T-helper 1 cell treated with Interleukin-12 subunit alpha and Interleukin-12 subunit beta and Interleukin-4 antibody, amounts not matched to agents 30 ng/mL and 1 ng/mL, for 36 hours (primary cell): ENCODE data around the gene SUGCT. TPM values are rescaled to one million over a fixed set of nuclear protein-coding genes. Genes with fewer than 3 reads are reported as not detected.
"Not testable (repeated sequence)": the region's sequence is repeated elsewhere in the genome, so short reads cannot be mapped to it uniquely, and the experiment has no call there.

Experiments
- intact Hi-C: fragments of 100-400 bp; cut with micrococcal nuclease; formaldehyde crosslinking; loops from one replicate; pipeline ENCODE4 v1.15.1; 2024
- total RNA-seq: library from RNA; stranded (reverse); gene quantifications from 2 replicates; pipeline ENCODE4 v1.2.3, GENCODE V29; 2022

Gene SUGCT
- total RNA-seq, 1 donor from 2014 or later: not detected

DNA sequence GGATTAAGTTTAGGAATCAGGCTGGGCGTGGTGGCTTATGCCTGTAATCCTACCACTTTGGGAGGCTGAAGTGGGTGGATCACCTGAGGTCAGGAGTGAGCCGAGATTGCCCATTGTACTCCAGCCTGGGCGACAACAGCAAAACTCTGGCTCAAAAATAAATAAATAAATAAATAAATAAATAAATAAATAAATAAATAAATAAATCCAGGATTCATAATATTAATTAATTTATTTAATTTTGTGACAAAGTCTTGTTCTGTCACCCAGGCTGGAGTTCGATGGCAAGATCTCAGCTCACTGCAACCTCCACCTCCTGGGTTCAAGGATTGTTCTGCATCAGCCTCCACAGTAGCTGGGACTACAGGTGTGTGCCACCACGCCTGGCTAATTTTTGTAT is 4.2 kb downstream of the SUGCT start:
- intact Hi-C loops: no loop called here

DNA sequence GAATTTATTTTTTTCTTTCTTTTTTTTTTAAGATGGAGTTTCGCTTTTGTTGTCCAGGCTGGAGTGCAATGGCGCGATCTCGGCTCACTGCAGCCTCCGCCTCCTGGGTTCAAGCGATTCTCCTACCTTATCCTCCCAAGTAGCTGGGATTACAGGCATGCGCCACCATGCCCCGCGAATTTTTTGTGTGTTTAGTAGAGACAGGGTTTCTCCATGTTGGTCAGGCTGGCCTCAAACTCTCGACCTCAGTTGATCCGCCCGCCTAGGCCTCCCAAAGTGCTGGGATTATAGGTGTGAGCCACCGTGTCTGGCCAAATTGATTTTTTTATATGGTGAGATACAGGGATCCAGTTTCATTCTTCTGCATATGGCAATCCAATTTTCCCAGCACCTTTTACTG is 5.1 kb downstream of the SUGCT start:
- intact Hi-C loops: not testable (repeated sequence)

- intact Hi-C loops: not testable (repeated sequence)
Measured at GRCh38 chr7:40141916-40142315, 7.1 kb downstream of the SUGCT start.

DNA sequence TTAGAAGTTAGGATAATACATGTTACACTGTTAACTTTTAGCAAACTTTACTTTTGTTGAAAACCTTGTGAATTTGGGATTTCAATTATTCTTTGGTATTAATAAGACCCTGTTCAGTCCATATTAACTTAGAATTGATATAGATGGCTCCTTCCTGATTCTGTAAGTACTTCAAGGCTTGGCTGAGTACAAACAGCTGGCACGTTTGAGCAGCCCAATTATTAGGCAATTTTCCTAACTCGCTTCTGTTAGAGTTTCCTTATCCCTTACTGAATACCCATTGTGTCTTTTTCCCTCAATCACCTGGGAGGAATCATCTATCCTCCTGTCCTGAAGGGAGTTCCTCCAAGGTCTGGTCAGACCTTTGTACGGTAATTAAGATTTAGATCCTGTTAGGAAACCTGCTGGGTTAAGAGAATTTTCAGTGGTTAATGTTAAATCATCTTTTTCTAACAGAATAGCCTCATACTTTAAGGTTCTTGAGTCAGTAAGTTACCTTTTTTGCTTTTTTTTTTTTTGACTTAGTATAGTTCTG is 10.9 kb downstream of the SUGCT start:
- intact Hi-C loops: not testable (repeated sequence)

DNA sequence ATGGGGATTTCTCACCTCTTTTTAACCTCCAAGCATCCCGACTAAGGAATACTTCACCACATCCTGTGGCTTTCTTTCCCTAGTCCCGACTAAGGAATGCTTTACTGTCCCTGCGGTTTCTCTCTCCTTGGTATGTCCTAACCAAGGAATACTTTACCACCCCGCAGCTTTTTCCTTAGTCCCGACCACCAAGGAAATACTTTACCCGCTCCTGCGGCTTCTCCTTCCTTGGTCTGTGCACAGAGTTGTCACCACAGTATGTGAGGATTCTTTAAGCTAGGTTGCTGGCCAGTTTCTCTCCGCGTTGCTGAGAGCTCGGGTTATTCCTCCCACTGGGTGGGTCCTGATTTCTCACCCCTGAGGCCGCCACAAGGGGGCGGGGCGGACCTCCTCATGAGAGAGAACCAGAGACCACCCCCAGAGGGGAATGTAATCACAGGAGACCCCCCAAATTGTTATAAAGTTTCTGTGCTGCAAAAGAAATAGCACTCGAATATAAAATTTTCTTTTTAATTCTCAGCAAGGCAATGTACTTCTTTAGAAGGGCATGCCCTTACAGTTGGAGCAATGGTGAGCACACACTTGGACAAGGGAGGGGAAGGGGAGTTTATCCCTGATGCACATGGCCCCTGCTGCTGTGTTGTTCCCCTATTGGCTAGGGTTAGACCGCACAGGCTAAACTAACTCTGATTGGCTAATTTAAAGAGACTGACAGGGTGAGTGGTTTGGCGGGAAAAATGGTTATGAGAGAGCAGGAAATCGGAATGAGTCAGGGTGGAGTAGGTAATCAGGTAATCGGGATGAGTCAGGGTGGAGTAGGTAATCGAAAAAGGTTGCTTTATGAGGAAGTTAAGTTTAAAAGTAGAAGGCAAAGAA is 12.8 kb downstream of the SUGCT start:
- intact Hi-C loops: no loop called here

- intact Hi-C loops: not testable (repeated sequence)
Measured at GRCh38 chr7:40148247-40148580, 13.4 kb downstream of the SUGCT start.

DNA sequence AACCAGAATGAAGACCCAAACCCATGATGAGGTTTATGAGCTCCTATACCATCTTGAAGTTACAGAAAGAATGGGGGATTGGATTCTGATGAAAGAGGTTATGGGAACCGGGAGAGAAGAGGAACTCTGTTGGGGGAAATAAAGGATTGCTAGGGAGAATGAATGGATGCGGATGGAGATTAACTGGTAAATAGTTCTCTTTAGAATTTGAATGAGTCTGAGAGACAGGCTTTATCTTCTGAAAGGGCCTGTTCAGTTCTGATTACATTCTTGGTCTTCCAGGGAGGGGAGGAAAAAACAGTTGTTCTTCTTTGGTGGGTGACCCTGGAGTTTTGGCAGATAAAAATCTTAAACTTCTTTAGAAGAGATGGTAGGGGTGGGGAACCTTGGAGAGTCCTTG is 13.9 kb downstream of the SUGCT start:
- intact Hi-C loops: no loop called here

GRCh38 chr7:40151504-40151903 is 16.7 kb downstream of the SUGCT start:
- intact Hi-C loops: no loop called here

- intact Hi-C loops: no loop called here
Measured at GRCh38 chr7:40156988-40157387, 22.2 kb downstream of the SUGCT start.

GRCh38 chr7:40162516-40162915 is 27.7 kb downstream of the SUGCT start:
- intact Hi-C loops: no loop called here

GRCh38 chr7:40165216-40165615 is 30.4 kb downstream of the SUGCT start:
- intact Hi-C loops: no loop called here

DNA sequence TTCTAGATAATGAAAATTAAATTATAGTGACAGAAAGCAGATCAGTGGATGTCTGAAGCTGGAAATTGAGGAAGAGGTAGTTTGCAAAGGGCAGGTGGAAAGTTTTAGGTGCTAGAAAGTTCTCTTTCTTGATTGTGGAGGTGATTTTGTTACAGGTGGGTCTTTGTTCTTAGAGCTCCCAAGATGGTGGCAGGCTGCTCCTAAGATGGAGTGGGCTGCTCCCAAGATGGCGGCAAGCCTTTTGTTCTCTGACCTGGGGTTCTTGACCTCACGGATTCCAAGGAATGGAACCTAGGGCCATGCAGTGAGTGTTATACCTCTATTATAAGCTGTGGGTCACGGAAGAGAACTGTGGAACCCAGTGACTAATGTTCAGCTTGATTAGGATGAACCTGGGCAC is 32.5 kb downstream of the SUGCT start:
- intact Hi-C loops: no loop called here

- intact Hi-C loops: not testable (repeated sequence)
Measured at GRCh38 chr7:40168266-40168665, 33.5 kb downstream of the SUGCT start.

DNA sequence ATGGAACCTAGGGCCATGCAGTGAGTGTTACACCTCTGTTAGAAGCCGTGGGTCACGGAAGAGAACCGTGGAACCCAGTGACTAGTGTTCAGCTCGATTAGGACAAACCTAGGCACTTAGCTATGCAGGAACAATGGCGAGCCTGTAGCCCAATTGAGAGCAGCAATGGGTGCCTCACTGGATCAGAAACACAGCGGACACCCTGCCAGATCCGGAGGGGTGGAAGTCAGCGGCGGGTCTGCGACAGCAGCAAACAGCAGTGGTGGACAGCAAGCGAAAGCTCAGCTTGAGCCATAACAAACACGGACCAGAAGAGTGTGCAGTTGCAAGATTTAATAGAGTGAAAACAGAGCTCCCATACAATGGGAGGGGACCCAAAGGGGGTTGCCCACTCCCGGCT is 38.3 kb downstream of the SUGCT start:
- intact Hi-C loops: not testable (repeated sequence)

DNA sequence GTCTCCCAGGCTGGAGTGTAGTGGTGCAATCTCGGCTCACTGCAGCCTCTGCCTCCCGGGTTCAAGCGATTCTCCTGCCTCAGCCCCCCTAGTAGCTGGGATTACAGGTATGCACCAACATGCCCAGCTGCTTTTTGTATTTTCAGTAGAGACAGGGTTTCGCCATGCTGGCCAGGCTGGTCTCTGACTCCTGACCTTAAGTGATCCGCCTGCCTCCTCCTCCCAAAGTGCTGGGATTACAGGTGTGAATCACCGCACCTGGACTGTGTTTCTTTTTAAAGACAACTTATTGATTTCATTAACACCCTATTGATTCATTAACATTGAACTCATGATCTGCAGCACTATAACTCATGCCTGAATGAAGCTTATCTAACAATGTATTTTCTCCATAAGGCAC is 40.5 kb downstream of the SUGCT start:
- intact Hi-C loops: not testable (repeated sequence)

- intact Hi-C loops: no loop called here
Measured at GRCh38 chr7:40175725-40176510, 41.1 kb downstream of the SUGCT start.

DNA sequence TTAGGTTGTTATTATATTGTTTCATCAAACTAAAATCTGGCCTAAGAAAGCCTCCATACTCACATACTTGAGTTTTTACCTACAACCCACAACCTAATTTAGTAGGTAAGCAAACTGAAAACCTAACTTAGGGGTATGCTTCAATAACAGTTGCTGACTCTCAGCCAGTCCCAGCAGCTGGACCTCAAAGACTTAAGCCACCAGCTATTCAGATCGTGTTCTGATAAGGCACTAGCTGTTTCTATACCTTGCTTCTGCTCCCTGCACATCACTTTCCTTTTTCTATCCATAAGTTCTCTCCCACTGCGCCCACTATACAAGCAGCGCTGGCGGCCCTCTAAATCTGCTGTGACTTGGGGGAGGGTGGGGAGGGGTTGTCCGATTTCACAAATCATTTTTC is 42.3 kb downstream of the SUGCT start:
- intact Hi-C loops: no loop called here

GRCh38 chr7:40182452-40182851 is 47.6 kb downstream of the SUGCT start:
- intact Hi-C loops: no loop called here

DNA sequence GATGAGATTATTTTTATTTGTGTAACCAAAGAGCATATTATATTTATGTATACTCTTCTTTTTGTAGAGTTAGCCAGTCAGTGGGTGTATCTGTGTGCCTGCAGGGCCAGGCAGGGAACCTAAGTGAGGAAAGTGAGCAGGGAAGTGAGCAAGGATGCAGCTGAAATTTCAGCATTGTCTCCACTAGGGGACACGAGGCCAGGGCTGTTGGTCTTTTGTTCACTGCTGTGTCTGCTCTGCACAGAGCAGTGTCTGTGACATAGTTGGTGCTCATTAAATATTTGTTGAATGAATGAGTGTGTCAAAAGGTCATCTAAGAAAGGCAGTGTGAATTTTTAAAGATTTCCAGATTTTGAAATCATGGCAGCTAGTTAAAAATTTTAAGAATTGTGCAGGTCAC is 51.8 kb downstream of the SUGCT start:
- intact Hi-C loops: no loop called here

GRCh38 chr7:40192036-40192435 is 57.2 kb downstream of the SUGCT start:
- intact Hi-C loops: no loop called here

GRCh38 chr7:40194745-40195144 is 59.9 kb downstream of the SUGCT start:
- intact Hi-C loops: no loop called here

GRCh38 chr7:40197527-40197926 is 62.7 kb downstream of the SUGCT start:
- intact Hi-C loops: no loop called here
